Fibroblast of lung (primary cell): ENCODE measurements around the gene GALNT18.

Source experiments
- CTCF ChIP-seq, 2 donors: IDR thresholded peaks in 1 of 2; conservative IDR thresholded peaks in 1 of 2; 1 replicate in 1 of 2; 2 replicates in 1 of 2; pipeline ENCODE4 v1.5.1; 2011 to 2012; ENCODE audit warnings: low read length in 2 of 2, control low read depth in 1 of 2, inconsistent platforms in 1 of 2, low read depth in 1 of 2, mild to moderate bottlenecking in 1 of 2
- EZH2 ChIP-seq: IDR thresholded peaks from 2 replicates; pipeline ENCODE4 v1.5.1; 2012; ENCODE audit warnings: low read length, control low read depth, mild to moderate bottlenecking; ENCODE audit errors: missing control alignments

GRCh38 chr11:11468954-11469353, 152.9 kb downstream of the GALNT18 start:
- TF ChIP-seq CTCF (conservative IDR thresholded peaks at IDR 0.05 in 1 of 2, IDR thresholded peaks at IDR 0.05 in 1 of 2; ENCODE audit: low read depth in 1 of 2, low read length in 2 of 2) (no peak), EZH2 (no peak)
